CD4-positive, alpha-beta T cell treated with Interleukin-17A for 1 hour (primary cell): ENCODE results near the gene TNFAIP8.
"Not testable (repeated sequence)": the region's sequence is repeated elsewhere in the genome, so short reads cannot be mapped to it uniquely, and the experiment has no call there.

ENCODE experiments used
- DNase-seq: peaks from one replicate; pipeline ENCODE4 v3.0.0-alpha.2; 2020

TNFAIP8 gene

DNA sequence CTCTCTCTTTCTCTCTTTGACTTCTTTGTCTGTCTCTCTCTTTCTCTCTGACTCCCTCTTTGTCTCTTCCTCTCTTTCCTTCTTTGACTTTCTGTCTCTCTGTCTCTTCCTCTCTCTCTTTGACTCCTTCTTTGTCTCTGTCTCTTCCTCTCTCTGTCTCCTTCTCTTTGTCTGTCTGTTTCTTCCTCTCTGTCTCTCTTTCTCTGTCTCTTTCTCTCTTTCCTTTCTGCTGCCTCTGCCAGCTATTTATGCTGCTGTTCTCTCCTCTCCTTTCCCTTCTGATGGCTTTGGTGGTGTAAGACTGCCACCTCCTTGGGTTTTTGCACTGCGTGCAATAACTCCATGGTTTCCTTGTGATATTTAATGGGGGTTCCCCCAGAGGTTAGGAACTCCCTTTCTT, 72.3 kb downstream of the TNFAIP8 start:
- DNase-seq = not testable (repeated sequence)

- not testable (repeated sequence) for DNase-seq
Observed at GRCh38 chr5:119428574-119428973, 72.8 kb downstream of the TNFAIP8 start.

- not testable (repeated sequence) for DNase-seq
Observed at GRCh38 chr5:119432674-119433237, 76.9 kb downstream of the TNFAIP8 start.

DNA sequence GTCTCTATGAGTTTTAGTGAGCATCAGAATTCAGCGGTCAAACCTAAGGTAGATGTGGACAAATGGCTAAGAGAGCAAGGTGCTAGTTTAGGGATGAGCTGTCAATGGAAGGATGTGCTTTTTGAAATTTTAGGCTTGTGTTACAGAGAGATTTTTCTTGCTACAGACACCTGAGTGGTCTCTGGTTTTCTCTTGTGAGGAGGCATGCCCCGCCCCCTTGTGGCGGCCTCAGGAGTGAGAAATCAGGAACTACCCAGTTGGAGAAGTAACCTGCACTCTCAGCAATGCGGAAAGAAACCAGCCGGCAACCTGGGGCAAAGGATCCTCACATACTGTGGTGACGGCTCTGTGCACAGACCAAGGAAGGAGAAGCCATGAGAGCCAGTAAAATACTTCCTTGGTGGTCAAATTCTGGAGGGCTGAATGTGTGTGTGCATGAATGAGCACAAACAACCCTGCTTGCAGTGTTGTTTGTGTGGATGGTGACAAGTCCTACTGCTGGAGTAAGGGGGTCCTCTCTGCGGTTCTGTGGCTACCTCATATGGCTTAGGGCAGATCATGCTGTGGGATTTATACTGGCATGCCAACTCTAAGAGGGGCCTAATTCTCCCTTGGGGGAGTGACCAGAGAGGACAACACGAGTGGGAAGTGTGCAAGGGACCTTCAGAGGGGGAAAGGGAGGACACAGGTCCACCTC, 79.8 kb downstream of the TNFAIP8 start:
- DNase-seq = peak; percentile 73

- DNase-seq = not testable (repeated sequence)
Observed at GRCh38 chr5:119437785-119438586, 82.2 kb downstream of the TNFAIP8 start.

- not testable (repeated sequence) for DNase-seq
Observed at GRCh38 chr5:119438587-119438917, 82.7 kb downstream of the TNFAIP8 start.

DNA sequence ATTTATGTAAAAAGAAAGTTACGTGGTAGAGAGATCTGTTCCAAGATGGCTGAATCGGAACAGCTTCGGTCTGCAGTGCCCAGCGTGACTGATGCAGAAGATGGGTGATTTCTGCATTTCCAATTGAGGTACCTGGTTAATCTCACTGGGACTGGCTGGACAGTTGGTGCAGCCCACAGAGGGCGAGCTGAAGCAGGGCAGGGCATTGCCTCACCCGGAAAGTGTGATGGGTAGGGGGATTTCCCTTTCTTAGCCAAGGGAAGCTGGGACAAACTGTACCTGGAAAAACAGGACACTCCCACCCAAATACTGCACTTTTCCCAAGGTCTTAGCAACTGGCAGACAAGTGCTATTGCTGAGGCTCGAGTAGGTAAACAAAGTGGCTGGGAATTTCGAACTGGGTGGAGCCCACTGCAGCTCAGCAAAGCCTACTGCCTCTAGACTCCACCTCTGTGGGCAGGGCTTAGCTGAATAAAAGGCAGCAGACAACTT, 83.4 kb downstream of the TNFAIP8 start:
- DNase-seq = no peak

GRCh38 chr5:119439632-119440031, 83.8 kb downstream of the TNFAIP8 start:
- DNase-seq = not testable (repeated sequence)

DNA sequence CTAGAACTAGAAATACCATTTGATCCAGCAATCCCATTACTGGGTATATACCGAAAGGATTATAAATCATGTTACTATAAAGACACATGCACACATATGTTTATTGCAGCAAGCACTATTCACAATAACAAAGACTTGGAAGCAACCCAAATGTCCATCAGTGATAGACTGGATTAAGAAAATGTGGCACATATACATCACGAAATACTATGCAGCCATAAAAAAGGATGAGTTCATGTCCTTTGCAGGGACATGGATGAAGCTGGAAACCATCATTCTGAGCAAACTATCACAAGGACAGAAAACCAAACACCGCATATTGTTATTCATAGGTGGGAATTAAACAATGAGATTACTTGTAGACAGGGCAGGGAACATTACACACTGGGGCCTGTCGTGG, 88.8 kb downstream of the TNFAIP8 start:
- DNase-seq = not testable (repeated sequence)

GRCh38 chr5:119445544-119445943, 89.7 kb downstream of the TNFAIP8 start:
- DNase-seq = no peak
